Measurements from ENCODE around the gene PGM5.

- no peak for TF ChIP-seq EZH2phosphoT487 (IDR thresholded peaks at IDR 0.05; ENCODE audit: borderline replicate concordance)
- TF ChIP-seq CTCF (conservative IDR thresholded peaks at IDR 0.05; ENCODE audit: low read length) = no peak
Measured at GRCh38 chr9:68431307-68431706, 74.9 kb downstream of the PGM5 start.
